HG03342 (cell line): Measurements from ENCODE around the gene AP4S1.
"Not testable (repeated sequence)": the region's sequence is repeated elsewhere in the genome, so short reads cannot be mapped to it uniquely, and the experiment has no call there.

Experiments
- ATAC-seq: cut with Tn5 transposase; IDR thresholded peaks from one replicate; pipeline ENCODE4 v1.9.1; 2021; ENCODE audit warnings: mild to moderate bottlenecking, moderate library complexity; ENCODE audit not compliant: unreplicated experiment

Gene AP4S1

DNA sequence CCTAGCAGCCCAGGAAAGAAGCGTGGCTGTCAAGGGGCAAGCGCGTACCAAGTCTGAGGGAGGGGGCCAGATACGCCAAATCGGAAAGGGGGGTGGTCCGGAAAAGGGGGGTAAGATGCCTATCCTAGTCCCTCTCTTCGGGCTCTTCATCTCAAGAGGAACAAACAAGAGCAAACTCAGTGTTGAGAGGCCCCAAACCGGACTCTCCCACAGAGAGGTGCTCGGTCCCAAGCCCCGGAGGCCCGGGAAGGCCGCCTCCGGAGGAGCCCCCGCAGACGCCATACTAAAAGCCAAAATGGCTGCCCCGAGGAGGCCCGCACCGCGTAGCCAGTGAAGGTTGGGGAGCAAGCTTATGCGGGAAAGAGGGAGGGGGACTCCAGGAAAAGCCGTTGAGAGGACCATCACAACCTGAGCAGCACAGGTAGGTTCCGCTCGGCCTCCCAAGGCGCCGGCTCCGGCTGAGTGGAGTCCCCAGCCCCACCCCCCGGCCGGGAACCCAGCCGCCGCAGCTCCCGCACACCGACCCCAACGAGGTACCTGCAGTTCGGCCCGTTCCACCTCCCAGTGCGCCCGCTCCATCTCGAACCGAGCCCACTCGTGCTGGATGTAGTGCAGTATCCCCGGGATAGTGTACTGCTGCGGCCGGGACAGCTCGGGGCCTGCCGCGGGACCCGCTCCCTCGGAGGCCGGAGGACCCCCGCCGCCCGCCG is at the start of gene AP4S1:
Gene AP4S1 (plus strand): TSS at position 283 of the 710 bp plus-strand sequence. CDS start 40,548 bp downstream, outside the sequence.
- ATAC-seq = peak; percentile 15

GRCh38 chr14:30977752-30978151 is 47.7 kb upstream of the AP4S1 start:
- ATAC-seq = no peak

DNA sequence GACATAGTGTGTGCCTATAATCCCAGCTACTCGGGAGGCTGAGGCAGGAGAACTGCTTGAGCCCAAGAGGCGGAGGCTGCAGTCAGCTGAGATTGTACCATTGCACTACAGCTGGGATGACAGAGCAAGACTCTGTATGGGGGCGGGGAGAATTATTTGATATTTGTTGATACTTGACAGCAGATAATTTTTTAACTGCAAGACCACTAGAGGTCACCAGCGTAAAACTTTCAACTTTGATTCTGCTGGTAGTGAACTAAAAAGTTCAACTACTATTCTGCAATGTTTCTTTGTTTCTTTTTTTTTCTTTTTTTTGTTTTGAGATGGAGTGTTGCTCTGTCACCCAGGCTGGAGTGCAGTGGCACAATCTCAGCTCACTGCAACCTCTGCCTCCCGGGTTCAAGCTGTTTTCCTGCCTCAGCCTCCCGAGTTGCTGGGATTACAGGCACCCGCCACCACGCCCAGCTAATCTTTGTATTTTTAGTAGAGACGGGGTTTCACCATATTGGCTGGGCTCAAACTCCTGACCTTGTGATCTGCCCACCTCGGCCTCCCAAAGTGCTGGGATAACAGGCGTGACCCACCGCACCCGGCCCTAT is 45.2 kb upstream of the AP4S1 start:
- not testable (repeated sequence) for ATAC-seq

GRCh38 chr14:30980980-30981379 is 44.5 kb upstream of the AP4S1 start:
- ATAC-seq = no peak

DNA sequence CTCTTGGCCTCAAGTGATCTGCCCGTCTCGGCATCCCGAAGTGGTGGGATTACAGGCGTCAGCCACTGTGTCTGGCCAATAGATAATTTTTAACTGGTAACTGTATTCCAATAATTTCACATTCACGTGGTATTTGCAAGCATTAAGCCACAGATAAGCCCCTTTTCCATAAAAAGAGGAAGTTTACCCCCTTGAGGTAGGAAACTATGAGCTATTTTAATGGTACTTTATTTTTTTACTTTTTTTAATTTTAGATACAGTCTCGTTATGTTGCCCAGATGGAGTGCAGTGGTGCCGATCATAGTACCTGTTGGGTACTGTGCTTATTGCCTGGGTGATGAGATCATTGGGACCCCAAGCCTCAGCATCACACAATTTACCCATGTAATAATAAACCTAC is 42.9 kb upstream of the AP4S1 start:
- ATAC-seq = no peak

GRCh38 chr14:30983858-30984257 is 41.6 kb upstream of the AP4S1 start:
- no peak for ATAC-seq

DNA sequence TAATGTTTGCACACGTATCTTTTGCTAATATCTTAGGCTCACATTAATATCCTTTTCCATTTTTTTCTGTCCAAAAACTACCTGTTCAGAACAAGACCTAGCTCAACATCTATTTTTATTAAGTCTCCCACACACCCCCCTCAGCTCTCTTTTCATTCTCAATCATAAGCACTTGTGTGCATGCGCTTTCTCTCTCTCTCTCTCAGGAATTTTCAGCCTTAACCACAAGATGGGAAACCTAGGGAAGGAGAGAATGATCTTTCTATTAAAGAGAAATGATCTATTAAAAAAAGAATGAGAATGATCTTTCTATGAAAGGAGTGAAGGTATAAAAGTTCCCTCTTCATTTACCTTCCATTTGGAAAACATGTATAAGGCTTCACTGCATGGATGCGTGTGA is 39.7 kb upstream of the AP4S1 start:
- no peak for ATAC-seq

- no peak for ATAC-seq
Measured at GRCh38 chr14:30988509-30988908, 36.9 kb upstream of the AP4S1 start.

GRCh38 chr14:30990770-30991169 is 34.7 kb upstream of the AP4S1 start:
- no peak for ATAC-seq

DNA sequence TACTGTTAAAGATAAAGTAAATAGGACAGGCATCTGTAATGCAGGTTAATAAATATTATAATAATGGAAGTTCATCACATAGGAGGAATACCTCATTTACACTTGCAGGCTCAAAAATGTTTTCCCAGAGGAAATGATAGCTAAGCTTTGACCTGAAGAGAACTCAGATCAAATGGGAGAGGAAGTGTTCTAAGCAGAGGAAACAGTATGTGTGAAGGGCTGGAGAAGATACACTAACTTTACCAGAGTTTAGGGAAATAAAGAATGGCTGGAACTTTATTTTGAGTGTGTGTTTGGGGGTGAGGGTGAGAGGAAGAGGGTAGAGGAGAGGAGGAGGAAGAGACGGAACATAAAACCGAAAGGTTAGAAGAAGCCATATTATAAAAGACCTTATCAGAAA is 34.0 kb upstream of the AP4S1 start:
- ATAC-seq = no peak

DNA sequence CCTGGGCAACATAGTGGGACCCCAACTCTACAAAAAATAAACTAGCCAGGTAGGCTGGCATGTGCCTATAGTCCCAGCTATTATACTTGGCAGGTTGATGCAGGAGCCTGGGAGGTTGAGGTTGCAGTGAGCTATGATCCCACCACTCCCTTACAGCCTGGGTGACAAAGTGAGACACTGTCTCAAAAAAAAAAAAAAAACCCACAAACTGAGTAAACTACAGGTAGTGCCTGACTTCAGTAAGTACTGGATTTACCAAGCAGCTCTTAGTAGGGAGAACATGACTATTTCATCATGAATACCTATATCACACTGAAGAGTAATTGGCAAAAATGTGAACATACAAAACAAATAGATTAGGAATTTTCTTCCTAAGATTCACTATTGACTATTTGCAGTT is 32.4 kb upstream of the AP4S1 start:
- ATAC-seq = no peak

- peak; percentile 86 for ATAC-seq
Measured at GRCh38 chr14:30994681-30995620, 30.5 kb upstream of the AP4S1 start.

DNA sequence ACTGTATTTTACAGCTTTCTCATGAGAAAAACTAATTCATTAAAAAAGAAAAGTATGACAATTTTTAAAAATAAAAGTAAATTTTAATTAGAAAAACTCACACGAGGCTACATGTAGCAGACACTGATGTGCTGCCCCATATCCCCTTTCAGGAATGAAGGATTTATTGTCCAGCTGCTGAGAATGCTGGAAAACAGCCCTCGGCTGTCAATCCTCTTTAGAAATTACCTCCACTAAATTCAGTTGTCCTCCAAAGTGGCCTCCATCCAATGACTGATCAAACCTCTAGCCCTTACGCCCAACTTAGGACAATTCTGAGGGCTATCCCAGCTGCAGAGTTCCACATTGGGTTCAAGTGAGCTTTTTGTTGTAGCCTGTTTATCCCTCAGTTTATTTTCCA is 29.8 kb upstream of the AP4S1 start:
- no peak for ATAC-seq

- no peak for ATAC-seq
Measured at GRCh38 chr14:30996892-30997659, 28.4 kb upstream of the AP4S1 start.

DNA sequence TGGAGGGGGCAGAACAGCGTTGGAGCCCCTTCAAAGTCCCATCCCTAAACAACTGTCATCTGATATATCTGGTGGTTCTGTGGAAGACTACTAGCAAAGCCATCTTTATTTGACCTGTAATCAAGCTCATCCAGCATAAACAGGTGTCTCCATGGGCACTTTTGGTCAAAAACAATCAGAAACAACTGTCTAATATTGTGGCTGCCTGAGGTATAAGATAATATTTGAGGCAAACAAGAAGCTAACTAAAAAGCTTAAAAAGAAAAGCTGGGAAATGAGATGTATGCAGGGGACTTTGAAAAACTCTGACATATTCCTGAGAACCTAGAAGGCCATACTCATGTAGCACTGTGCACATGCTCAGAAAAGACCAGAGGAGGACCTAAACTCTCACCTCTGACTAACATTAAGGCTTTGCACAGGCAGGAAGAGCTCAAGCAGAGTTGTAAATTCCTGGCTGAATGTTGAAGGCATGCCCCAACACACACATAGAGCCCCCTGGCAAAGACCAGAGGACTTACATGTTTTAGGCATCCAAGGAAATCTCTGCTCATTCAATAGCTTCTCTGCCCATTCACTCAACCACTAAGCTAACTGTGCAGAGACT is 27.2 kb upstream of the AP4S1 start:
- no peak for ATAC-seq

- no peak for ATAC-seq
Measured at GRCh38 chr14:30999038-30999773, 26.2 kb upstream of the AP4S1 start.

- ATAC-seq = no peak
Measured at GRCh38 chr14:31000629-31001338, 24.7 kb upstream of the AP4S1 start.

DNA sequence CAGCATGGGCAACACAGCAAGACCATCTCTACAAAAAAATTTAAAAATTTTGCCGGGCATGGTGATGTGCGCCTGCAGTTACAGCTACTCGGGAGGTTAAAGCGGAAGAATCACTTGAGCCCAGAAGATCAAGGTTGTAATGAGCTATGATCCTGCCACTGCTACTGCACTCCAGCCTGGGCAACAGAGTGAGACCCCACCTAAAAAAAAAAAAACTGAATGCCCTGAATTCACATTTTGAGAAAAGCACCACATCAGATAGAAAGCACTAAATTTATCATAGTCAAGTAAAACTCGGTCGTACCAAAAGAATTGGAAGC is 24.1 kb upstream of the AP4S1 start:
- no peak for ATAC-seq

- ATAC-seq = no peak
Measured at GRCh38 chr14:31003284-31003683, 22.2 kb upstream of the AP4S1 start.
